Measurements from ENCODE around the gene PXN. TPM values are rescaled to one million over a fixed set of nuclear protein-coding genes. Genes with fewer than 3 reads are reported as not detected.

PXN gene
- total RNA-seq, 2 experiments from 2014 or later = 229 to 230 TPM

- H3K9me3 ChIP-seq (ENCODE audit: control insufficient read depth in 1 of 2, insufficient read depth in 1 of 2, low read length in 2 of 2) = no peaks in the 10 kb centered on the region
- no peaks in the 10 kb centered on the region for H3K4me1 Mint-ChIP-seq (ENCODE audit: low read depth)
- H3K36me3 ChIP-seq (ENCODE audit: insufficient read depth, low read length) = peaks cover 88% of the 10 kb centered on the region
- TF ChIP-seq CTCF (IDR thresholded peaks at IDR 0.05) = no peak
- ChIA-PET POLR2A (no interaction called here), CTCF (no interaction called here)
- intact Hi-C loops (cut with DNase I, micrococcal nuclease) = no loop called here
- DNase-seq (no peak), ATAC-seq (ENCODE audit: poor library complexity) (no peak)
- peaks cover 92% of the 10 kb centered on the region for H3K36me3 Mint-ChIP-seq (ENCODE audit: low read depth)
- H3K27ac Mint-ChIP-seq = no peak overlapping the region
- no peaks in the 10 kb centered on the region for H3K4me1 ChIP-seq (ENCODE audit: insufficient read depth, low read length)
- no peak overlapping the region for H3K4me3 Mint-ChIP-seq
- no peak overlapping the region for H3K27ac ChIP-seq (ENCODE audit: low read depth in 1 of 2, low read length in 2 of 2)
- H3K4me3 ChIP-seq (ENCODE audit: low read length) = no peak overlapping the region
- no peaks in the 10 kb centered on the region for H3K27me3 ChIP-seq (ENCODE audit: control insufficient read depth in 1 of 2, insufficient read depth in 2 of 2, low read length in 2 of 2)
- no peaks in the 10 kb centered on the region for H3K9me3 Mint-ChIP-seq
- H3K27me3 Mint-ChIP-seq = no peaks in the 10 kb centered on the region
These were observed 90.0 kb downstream of the PXN start for GRCh38 chr12:120175537-120175936.

- Mint-ChIP-seq H3K9me3 (no peaks in the 10 kb centered on the region), H3K36me3 (ENCODE audit: low read depth) (peaks cover 92% of the 10 kb centered on the region), H3K27ac (no peak overlapping the region), H3K4me1 (ENCODE audit: low read depth) (no peaks in the 10 kb centered on the region), H3K27me3 (no peaks in the 10 kb centered on the region), H3K4me3 (no peak overlapping the region)
- POLR2A ChIA-PET = no interaction called here
- Histone ChIP-seq H3K4me3 (ENCODE audit: low read length) (no peak overlapping the region), H3K9me3 (ENCODE audit: control insufficient read depth in 1 of 2, insufficient read depth in 1 of 2, low read length in 2 of 2) (no peaks in the 10 kb centered on the region), H3K36me3 (ENCODE audit: insufficient read depth, low read length) (peaks cover 91% of the 10 kb centered on the region), H3K4me1 (ENCODE audit: insufficient read depth, low read length) (no peaks in the 10 kb centered on the region), H3K27me3 (ENCODE audit: control insufficient read depth in 1 of 2, insufficient read depth in 2 of 2, low read length in 2 of 2) (no peaks in the 10 kb centered on the region), H3K27ac (ENCODE audit: low read depth in 1 of 2, low read length in 2 of 2) (no peak overlapping the region)
- no peak for ATAC-seq (ENCODE audit: poor library complexity)
- intact Hi-C loops (cut with DNase I, micrococcal nuclease) = no loop called here
- CTCF ChIA-PET = no interaction called here
- no peak for TF ChIP-seq CTCF (IDR thresholded peaks at IDR 0.05)
- no peak for DNase-seq
These were observed 90.5 kb downstream of the PXN start for GRCh38 chr12:120175062-120175461.

GRCh38 chr12:120172053-120172452 is 93.5 kb downstream of the PXN start:
- Histone ChIP-seq H3K27ac (ENCODE audit: low read depth in 1 of 2, low read length in 2 of 2) (no peak overlapping the region), H3K36me3 (ENCODE audit: insufficient read depth, low read length) (peaks cover 92% of the 10 kb centered on the region), H3K27me3 (ENCODE audit: control insufficient read depth in 1 of 2, insufficient read depth in 2 of 2, low read length in 2 of 2) (no peaks in the 10 kb centered on the region), H3K4me1 (ENCODE audit: insufficient read depth, low read length) (no peaks in the 10 kb centered on the region), H3K9me3 (ENCODE audit: control insufficient read depth in 1 of 2, insufficient read depth in 1 of 2, low read length in 2 of 2) (no peaks in the 10 kb centered on the region), H3K4me3 (ENCODE audit: low read length) (no peak overlapping the region)
- CTCF ChIA-PET = no interaction called here
- no peaks in the 10 kb centered on the region for H3K4me1 Mint-ChIP-seq (ENCODE audit: low read depth)
- H3K27me3 Mint-ChIP-seq = no peaks in the 10 kb centered on the region
- no peak for DNase-seq
- no peak overlapping the region for H3K27ac Mint-ChIP-seq
- no peak for TF ChIP-seq CTCF (IDR thresholded peaks at IDR 0.05)
- peaks cover 91% of the 10 kb centered on the region for H3K36me3 Mint-ChIP-seq (ENCODE audit: low read depth)
- no peak overlapping the region for H3K4me3 Mint-ChIP-seq
- POLR2A ChIA-PET = interaction anchor here (0.6 kb wide), 1 partner anchor 29 kb away, joined by 4 read pairs; the partner anchor contains the start of gene RPLP0
- intact Hi-C loops (cut with DNase I, micrococcal nuclease) = no loop called here
- no peak for ATAC-seq (ENCODE audit: poor library complexity)
- H3K9me3 Mint-ChIP-seq = no peaks in the 10 kb centered on the region
